HTR-8/SVneo (cell line): Measurements from ENCODE around the gene ADAM20.

Experiments used
- DNase-seq: peaks from one replicate; pipeline ENCODE4 v3.0.0; 2011; ENCODE audit warnings: low spot score, mixed read lengths; ENCODE audit not compliant: insufficient read length
- FAIRE-seq: peaks from 2 replicates; lab custom pipeline; 2011; peaks lifted over from hg19 to GRCh38; lab: Jason Lieb, UNC

ADAM20 gene

GRCh38 chr14:70473825-70474224 lies 61.0 kb downstream of the ADAM20 start:
- DNase-seq: no peak
- FAIRE-seq: no peak
